ENCODE results near the gene CFAP43.

Gene CFAP43

DNA sequence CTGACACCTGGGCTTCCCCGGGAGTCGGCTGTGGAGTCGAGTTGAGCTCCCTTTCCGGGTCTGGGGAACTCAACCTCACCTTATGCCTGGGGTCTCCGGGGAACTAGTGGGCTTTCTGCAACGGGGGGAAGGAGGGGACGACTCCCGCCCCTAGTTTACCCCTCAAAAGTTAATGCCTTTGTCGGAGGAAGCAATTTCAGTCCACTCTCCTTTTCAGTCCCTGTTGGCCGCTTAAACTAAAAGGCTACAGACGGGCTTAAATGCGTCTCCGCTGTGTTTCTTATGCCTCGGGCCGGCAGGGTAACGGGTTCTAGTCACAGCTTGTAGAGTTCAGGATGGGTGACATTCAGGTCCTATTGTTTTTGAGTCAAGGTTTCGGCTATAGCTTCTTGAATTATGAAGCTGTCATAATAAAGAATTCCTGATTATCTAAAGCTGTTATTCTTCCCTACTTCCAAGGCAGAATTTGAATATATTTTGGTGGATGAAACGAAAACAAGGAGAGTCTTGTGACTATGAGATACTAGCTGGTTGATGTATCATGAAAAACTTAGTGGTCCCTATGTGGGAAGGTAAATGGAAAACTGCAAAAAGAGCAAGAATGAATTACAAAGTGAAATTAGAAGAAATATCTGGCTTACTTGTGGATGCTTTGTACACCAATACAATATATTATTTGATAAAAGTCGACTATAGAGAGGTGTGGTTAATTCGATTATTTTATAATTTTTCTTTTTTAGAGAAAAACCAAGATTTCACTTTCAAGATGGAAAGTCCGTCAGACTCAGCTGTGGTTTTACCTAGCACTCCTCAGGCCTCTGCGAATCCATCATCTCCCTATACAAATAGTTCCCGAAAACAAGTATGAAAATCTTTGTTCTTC is 109.7 kb downstream of the CFAP43 start:
- no peak for DNase-seq (ENCODE audit: low read depth)
- peak overlapping the region; percentile 82 for H3K4me3 ChIP-seq (replicated peaks; ENCODE audit: low read depth, low read length)
- no peak for TF ChIP-seq CTCF (IDR thresholded peaks at IDR 0.05; ENCODE audit: low read length, missing control alignments)

DNA sequence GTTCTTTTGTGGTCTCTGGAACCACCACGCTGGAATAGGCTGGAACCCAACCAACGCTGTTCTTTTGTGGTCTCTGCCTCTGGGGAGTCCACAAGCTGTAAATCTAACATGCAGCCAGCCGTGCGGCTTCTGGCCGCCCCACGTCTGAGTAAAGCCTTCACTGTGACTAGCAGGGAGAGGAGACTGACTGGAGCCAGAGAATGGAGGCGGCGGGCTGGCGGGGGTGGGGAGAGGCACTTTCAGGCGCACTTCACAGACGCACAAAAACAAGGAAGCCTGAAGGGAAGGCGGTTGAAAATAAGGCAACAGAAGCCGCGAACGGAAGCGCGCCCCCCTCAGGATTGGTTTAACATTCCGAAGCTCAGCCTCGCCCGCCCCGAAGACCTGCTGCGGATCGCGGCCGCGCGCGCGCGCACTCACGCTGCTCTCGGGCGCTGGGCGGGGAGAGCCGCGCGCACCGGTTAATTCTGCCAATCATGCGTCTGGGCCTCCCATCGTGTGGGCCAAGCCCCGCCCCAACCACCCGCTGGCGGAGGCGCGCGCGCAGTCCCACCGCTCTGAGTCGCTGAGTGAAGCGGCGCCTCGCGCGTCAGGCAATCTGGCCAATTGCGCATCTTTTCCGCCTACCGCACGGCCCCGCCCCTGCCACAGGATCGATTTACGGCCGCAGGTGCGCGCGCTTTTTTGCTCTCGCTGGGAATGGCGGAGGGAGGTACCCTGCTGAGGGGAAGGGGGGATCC is 110.5 kb downstream of the CFAP43 start, which contains the start of gene SFR1:
TSS of gene SFR1 (plus strand) at position 687 of the 740 bp plus-strand sequence. CDS start at position 700, 13 bp downstream.
- peak; percentile 40 for TF ChIP-seq CTCF (IDR thresholded peaks at IDR 0.05; ENCODE audit: low read length, missing control alignments)
- DNase-seq (ENCODE audit: low read depth) = peak; percentile 99
- peak within 1 kb of the TSS; percentile 82 for H3K4me3 ChIP-seq (replicated peaks; ENCODE audit: low read depth, low read length)

GRCh38 chr10:104120903-104121484 is 111.2 kb downstream of the CFAP43 start:
- H3K4me3 ChIP-seq (replicated peaks; ENCODE audit: low read depth, low read length) = peak overlapping the region; percentile 64
- peak; percentile 99 for DNase-seq (ENCODE audit: low read depth)
- TF ChIP-seq CTCF (IDR thresholded peaks at IDR 0.05; ENCODE audit: low read length, missing control alignments) = no peak

GRCh38 chr10:104120512-104120902 is 111.7 kb downstream of the CFAP43 start:
- TF ChIP-seq CTCF (IDR thresholded peaks at IDR 0.05; ENCODE audit: low read length, missing control alignments) = no peak
- DNase-seq (ENCODE audit: low read depth) = no peak
- H3K4me3 ChIP-seq (replicated peaks; ENCODE audit: low read depth, low read length) = peak overlapping the region; percentile 64

DNA sequence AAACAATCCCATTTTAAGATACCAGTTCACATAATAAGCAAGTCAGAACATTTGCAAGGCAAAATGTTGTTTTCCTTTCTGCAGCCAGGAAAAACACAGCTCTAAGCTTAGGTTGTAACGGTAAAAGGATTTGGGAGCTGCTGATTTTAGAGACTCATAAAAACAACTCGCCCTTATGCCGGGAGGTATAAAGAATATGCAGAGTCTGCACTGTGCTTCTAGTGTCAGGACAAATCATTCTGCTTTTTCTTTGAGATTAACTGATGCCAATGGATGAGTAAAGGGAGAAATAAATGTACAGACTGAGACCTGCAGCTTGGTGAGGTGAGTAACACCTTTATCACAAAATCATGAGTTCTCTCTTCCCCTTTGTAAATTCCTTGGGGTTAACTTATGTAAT is 112.2 kb downstream of the CFAP43 start:
- DNase-seq (ENCODE audit: low read depth) = no peak
- H3K4me3 ChIP-seq (replicated peaks; ENCODE audit: low read depth, low read length) = no peak overlapping the region
- TF ChIP-seq CTCF (IDR thresholded peaks at IDR 0.05; ENCODE audit: low read length, missing control alignments) = no peak

DNA sequence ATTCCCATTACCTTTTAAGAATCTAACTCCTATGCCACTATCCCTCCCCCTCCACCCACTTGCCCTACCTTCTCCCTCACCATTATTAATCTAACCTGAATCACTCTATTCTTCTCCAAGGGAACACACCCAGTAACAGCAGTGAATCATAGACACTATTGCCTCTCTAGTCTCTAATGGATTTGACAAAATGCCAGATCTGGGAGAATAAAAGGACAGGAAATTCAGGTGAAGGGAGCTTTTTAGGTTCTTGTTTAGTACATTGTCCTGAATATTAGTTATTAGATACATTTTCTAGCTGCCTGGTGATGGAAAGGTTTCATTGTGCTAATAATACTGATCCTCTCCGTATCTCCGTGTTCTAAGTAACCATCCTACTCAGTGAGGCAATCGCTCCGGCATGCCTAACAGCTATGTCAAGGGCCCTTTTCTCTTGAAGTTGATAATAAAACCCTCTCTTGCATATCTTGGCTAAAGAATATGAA is 114.3 kb downstream of the CFAP43 start:
- peak; percentile 61 for DNase-seq (ENCODE audit: low read depth)
- no peak for TF ChIP-seq CTCF (IDR thresholded peaks at IDR 0.05; ENCODE audit: low read length, missing control alignments)
- no peak overlapping the region for H3K4me3 ChIP-seq (replicated peaks; ENCODE audit: low read depth, low read length)

All from fibroblast of pulmonary artery (primary cell).